ENCODE measurements around the gene MICALL1.

DNA sequence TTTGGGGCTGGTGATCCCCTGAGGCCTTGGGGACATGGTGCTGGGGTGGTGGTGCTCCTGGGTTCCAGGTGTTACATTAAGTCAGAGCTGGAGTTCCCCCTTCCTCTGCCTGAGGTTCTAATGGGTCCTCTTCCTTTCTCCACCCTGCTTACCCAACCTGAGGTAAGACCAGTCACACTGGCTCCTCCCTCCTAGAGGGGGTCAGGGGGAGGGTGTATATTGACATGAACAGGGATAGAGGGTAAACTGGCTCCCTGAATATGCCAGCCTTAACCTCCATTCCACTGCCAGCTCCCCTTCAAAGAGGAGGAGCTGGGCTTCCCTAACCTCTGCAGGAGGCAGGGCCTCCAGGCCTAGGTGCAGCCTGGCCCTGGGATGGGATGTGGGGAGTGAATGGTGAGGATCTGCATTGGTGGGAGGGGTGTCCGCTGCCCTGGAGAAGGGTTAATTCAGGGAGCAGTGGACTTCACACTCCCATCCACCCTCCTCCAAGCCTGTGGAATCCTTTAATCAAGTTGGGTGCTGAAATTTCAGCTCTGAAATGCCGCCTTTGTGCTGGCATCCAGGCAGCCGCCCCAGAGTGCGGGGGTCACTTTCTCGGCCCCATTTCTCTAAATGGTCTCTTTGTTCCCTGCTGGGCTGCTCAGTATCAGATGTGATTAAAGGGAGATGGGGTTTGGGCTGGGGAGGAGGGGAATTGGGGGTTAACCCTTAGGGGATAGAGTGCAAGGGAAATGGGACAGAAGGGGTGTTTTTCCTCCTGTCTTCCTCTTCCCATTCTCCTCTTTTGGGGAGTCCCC, 62.6 kb downstream of the MICALL1 start:
- no peak for TF ChIP-seq CTCF (IDR thresholded peaks at IDR 0.05)
- TF ChIP-seq POLR2A (IDR thresholded peaks at IDR 0.05) = no peak

Measured in esophagus squamous epithelium (tissue), 4 donors.